Measurements from ENCODE around the gene SETMAR.
"Not testable (repeated sequence)": the region's sequence is repeated elsewhere in the genome, so short reads cannot be mapped to it uniquely, and the experiment has no call there.

DNA sequence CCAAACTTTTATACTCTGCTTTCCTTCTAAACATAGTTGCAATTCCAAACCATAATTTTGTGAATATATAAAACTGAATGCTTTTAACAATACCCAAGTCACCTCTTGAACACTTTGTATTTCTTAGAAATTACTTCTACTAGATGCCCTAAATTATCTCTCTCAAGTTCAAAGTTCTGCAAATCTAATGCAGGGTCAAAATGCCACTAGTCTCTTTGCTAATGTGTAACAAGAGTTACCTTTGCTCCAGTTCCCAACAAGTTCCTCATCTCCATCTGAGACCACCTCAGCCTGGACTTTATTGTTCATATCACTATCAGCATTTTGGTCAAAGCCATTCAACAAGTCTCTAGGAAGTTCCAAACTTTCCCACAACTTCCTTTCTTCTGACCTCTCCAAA is 26.6 kb downstream of the SETMAR start:
- TF ChIP-seq, protein P1, sequence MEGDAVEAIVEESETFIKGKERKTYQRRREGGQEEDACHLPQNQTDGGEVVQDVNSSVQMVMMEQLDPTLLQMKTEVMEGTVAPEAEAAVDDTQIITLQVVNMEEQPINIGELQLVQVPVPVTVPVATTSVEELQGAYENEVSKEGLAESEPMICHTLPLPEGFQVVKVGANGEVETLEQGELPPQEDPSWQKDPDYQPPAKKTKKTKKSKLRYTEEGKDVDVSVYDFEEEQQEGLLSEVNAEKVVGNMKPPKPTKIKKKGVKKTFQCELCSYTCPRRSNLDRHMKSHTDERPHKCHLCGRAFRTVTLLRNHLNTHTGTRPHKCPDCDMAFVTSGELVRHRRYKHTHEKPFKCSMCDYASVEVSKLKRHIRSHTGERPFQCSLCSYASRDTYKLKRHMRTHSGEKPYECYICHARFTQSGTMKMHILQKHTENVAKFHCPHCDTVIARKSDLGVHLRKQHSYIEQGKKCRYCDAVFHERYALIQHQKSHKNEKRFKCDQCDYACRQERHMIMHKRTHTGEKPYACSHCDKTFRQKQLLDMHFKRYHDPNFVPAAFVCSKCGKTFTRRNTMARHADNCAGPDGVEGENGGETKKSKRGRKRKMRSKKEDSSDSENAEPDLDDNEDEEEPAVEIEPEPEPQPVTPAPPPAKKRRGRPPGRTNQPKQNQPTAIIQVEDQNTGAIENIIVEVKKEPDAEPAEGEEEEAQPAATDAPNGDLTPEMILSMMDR (IDR thresholded peaks at IDR 0.05): not testable (repeated sequence)
- not testable (repeated sequence) for TF ChIP-seq EZH2 (IDR thresholded peaks at IDR 0.05; ENCODE audit: borderline replicate concordance, insufficient read depth, low read depth, low read length, poor library complexity, severe bottlenecking)
